Endothelial cell of umbilical vein (primary cell): ENCODE data around the gene MAML3. TPM values are rescaled to one million over a fixed set of nuclear protein-coding genes. Genes with fewer than 3 reads are reported as not detected.

Experiments used
- BruUV-seq: library from RNA; stranded (reverse); fragments of 400-500 nt; replicated peaks from 2 replicates; lab custom pipeline; 2021; lab: Mats Ljungman, UMichigan
- CTCF ChIA-PET: fragments of 300-600, 350-600 bp; sonication (Branson Sonifier 250); formaldehyde crosslinking; loops from one replicate; lab custom pipeline; 2021; ENCODE audit warnings: antibody characterized with exemption, inconsistent platforms; lab: Charles Lee
- POLR2A ChIA-PET: fragments of 300-600, 350-600 bp; sonication (Branson Sonifier 250); formaldehyde crosslinking; loops from one replicate; lab custom pipeline; 2021; ENCODE audit warnings: antibody characterized with exemption, inconsistent platforms; lab: Charles Lee
- DNase-seq: peaks from one replicate; pipeline ENCODE4 v3.0.0-alpha.2; 2011; ENCODE audit warnings: low read depth, low spot score
- FAIRE-seq: peaks from 2 replicates; lab custom pipeline; 2011; peaks lifted over from hg19 to GRCh38; lab: Jason Lieb, UNC
- H2AFZ ChIP-seq: 2 replicates; pipeline ENCODE4 v1.6.0; 2012; ENCODE audit warnings: low read depth, low read length, control low read depth, inconsistent platforms
- H3K27ac ChIP-seq: 2 replicates; pipeline ENCODE4 v1.5.1; 2011; ENCODE audit warnings: low read depth, mild to moderate bottlenecking, control low read depth, low read length, moderate library complexity; ENCODE audit not compliant: insufficient read depth
- H3K27me3 ChIP-seq, 2 experiments: 2 replicates each; pipeline versions ENCODE4 v1.6.0 to v1.6.1; 2011; ENCODE audit warnings: low read length in 2 of 2, mixed read lengths in 1 of 2; ENCODE audit not compliant: control insufficient read depth in 2 of 2, insufficient read depth in 2 of 2
- H3K36me3 ChIP-seq, 2 experiments: 2 replicates in 1 of 2; 3 replicates in 1 of 2; pipeline ENCODE4 v1.5.1; 2011; ENCODE audit warnings: low read length in 2 of 2, mild to moderate bottlenecking in 1 of 2, moderate library complexity in 1 of 2; ENCODE audit not compliant: control insufficient read depth in 2 of 2, insufficient read depth in 2 of 2; ENCODE audit errors: extremely low read depth in 1 of 2
- H3K4me1 ChIP-seq: 3 replicates; pipeline ENCODE4 v1.5.1; 2011; ENCODE audit warnings: mild to moderate bottlenecking, low read length; ENCODE audit not compliant: control insufficient read depth, insufficient read depth; ENCODE audit errors: extremely low read depth
- H3K4me2 ChIP-seq: 2 replicates; pipeline ENCODE4 v1.6.1; 2011; ENCODE audit warnings: low read length, control low read depth, mixed read lengths; ENCODE audit not compliant: insufficient read depth
- H3K4me3 ChIP-seq, 3 experiments: fragments of 200-600 bp in 1 of 3; sonication (generic), shearing (Covaris generic) in 1 of 3; replicated peaks in 1 of 3; 2 replicates each; pipeline ENCODE4 v1.5.1; 2011 to 2016; ENCODE audit warnings: control low read depth in 3 of 3, low read length in 3 of 3, mild to moderate bottlenecking in 2 of 3, inconsistent platforms in 1 of 3, low read depth in 1 of 3, moderate library complexity in 1 of 3; ENCODE audit not compliant: insufficient read depth in 1 of 3
- H3K79me2 ChIP-seq: 2 replicates; pipeline ENCODE4 v1.6.0; 2012; ENCODE audit warnings: low read length, inconsistent platforms; ENCODE audit not compliant: control insufficient read depth, insufficient read depth
- H3K9ac ChIP-seq: replicated peaks from 2 replicates; pipeline ENCODE3; 2011; ENCODE audit warnings: low read length, control low read depth; ENCODE audit not compliant: insufficient read depth; ENCODE audit errors: extremely low read depth
- H3K9me1 ChIP-seq: replicated peaks from 3 replicates; pipeline ENCODE4 v1.6.0; 2011; ENCODE audit warnings: mild to moderate bottlenecking, low read length; ENCODE audit not compliant: control insufficient read depth, insufficient read depth; ENCODE audit errors: extremely low read depth
- H3K9me3 ChIP-seq: replicated peaks from 2 replicates; pipeline ENCODE4 v1.5.1; 2012; ENCODE audit warnings: low read length, inconsistent platforms; ENCODE audit not compliant: control insufficient read depth, insufficient read depth
- H4K20me1 ChIP-seq: replicated peaks from 2 replicates; pipeline ENCODE3; 2011; ENCODE audit warnings: mild to moderate bottlenecking, low read length; ENCODE audit not compliant: control insufficient read depth, insufficient read depth; ENCODE audit errors: extremely low read depth
- CTCF ChIP-seq, 2 donors: IDR thresholded peaks; 1 replicate in 1 of 2; 2 replicates in 1 of 2; pipeline ENCODE4 v1.5.1; 2011; ENCODE audit warnings: low read length in 2 of 2, mild to moderate bottlenecking in 2 of 2, moderate library complexity in 2 of 2, control low read depth in 1 of 2, inconsistent platforms in 1 of 2, low read depth in 1 of 2; ENCODE audit not compliant: insufficient read depth in 1 of 2; ENCODE audit errors: extremely low read depth in 1 of 2
- EZH2 ChIP-seq: IDR thresholded peaks from 2 replicates; pipeline ENCODE4 v1.6.1; 2012; ENCODE audit warnings: borderline replicate concordance, low read depth, mild to moderate bottlenecking, moderate library complexity, low read length, inconsistent platforms; ENCODE audit not compliant: severe bottlenecking
- FOS ChIP-seq: IDR thresholded peaks from 2 replicates; pipeline ENCODE4 v1.6.1; 2011; ENCODE audit warnings: mild to moderate bottlenecking, low read length, moderate library complexity, borderline replicate concordance; ENCODE audit not compliant: insufficient read depth
- GATA2 ChIP-seq: IDR thresholded peaks from 2 replicates; pipeline ENCODE4 v1.7.0; 2011; ENCODE audit warnings: low read depth, mild to moderate bottlenecking, moderate library complexity, mixed read lengths, low read length; ENCODE audit not compliant: insufficient read length, insufficient read depth
- JUN ChIP-seq: IDR thresholded peaks from 2 replicates; pipeline ENCODE4 v1.6.1; 2011; ENCODE audit warnings: borderline replicate concordance, low read depth; ENCODE audit not compliant: insufficient read length, insufficient read depth
- MYC ChIP-seq: IDR thresholded peaks from one replicate; pipeline ENCODE4 v1.6.1; 2011; ENCODE audit warnings: mild to moderate bottlenecking, low read depth, low read length
- POLR2A ChIP-seq: IDR thresholded peaks from 2 replicates; pipeline ENCODE4 v1.6.1; 2012; ENCODE audit warnings: low read depth, mild to moderate bottlenecking, control low read depth, low read length
- POLR2AphosphoS5 ChIP-seq: IDR thresholded peaks from 2 replicates; pipeline ENCODE4 v1.6.1; 2012; ENCODE audit warnings: low read depth, mild to moderate bottlenecking, control low read depth, low read length, moderate library complexity; ENCODE audit not compliant: insufficient read depth
- dilution Hi-C: fragments of 300-500 bp; cut with MboI; formaldehyde crosslinking; loops from one replicate; pipeline ENCODE4 v1.15.0; 2019; ENCODE audit warnings: low sequenced_read_pairs; ENCODE audit not compliant: extremely low pct_ligation_motif_present
- intact Hi-C: fragments of 100-400 bp; cut with micrococcal nuclease; formaldehyde crosslinking; loops from one replicate; pipeline ENCODE4 v1.10.0; 2022
- polyA plus RNA-seq, 4 experiments: library from polyadenylated mRNA; depleted of rRNA in 3 of 4; stranded (reverse) in 3 of 4; unstranded in 1 of 4; fragments of >200 nt; gene quantifications; 2 replicates each; pipeline versions ENCODE4 v1.2.1 to v1.2.3, GENCODE V29; 2011 to 2012; ENCODE audit warnings: missing spikeins in 1 of 4
- total RNA-seq: library from RNA; stranded (reverse); gene quantifications from 2 replicates; pipeline ENCODE4 v1.2.3, GENCODE V29; 2021

MAML3 gene
- total and polyA plus RNA-seq, 2 donors (not counting 3 experiments of a cell fraction or from before 2014, with no cell fraction given): 14.0 to 20.3 TPM

DNA sequence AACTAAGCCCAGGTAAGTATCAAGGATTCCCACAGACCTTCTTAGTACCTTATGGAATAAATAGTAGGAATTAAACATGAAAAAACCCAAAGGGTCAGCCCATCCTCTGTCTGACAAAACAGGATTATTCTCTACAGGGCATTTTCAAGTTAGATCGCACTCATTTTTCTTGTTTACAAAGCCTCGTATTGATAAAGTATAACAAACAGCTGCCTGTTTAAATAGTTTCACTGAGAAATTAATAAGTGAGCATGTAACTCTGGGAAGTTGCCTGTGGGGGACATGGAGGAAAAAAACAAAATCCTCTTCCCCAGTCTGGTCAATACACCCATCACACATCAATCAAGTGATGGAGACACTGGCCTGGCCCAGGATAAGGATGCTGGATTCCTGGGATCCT, 48.5 kb downstream of the MAML3 start:
- POLR2A ChIA-PET: no interaction called here
- Histone ChIP-seq H3K4me2 (no peak overlapping the region), H3K4me3 (no peak overlapping the region), H3K79me2 (peaks cover 18% of the 10 kb centered on the region), H3K27me3 (no peaks in the 10 kb centered on the region), H3K9me3 (no peaks in the 10 kb centered on the region), H3K4me1 (peaks cover 36% of the 10 kb centered on the region), H3K36me3 (no peaks in the 10 kb centered on the region), H4K20me1 (no peaks in the 10 kb centered on the region), H3K27ac (no peak overlapping the region), H3K9me1 (no peaks in the 10 kb centered on the region), H3K9ac (no peak overlapping the region), H2AFZ (no peak overlapping the region)
- intact Hi-C loops: no loop called here
- dilution Hi-C loops: no loop called here
- DNase-seq (no peak), FAIRE-seq (no peak)
- CTCF ChIA-PET: interaction anchor here (1.5 kb wide), 1 partner anchor 10 kb away, joined by 3 read pairs; no protein-coding TSS in a partner anchor
- no TSS peak for BruUV-seq
- TF ChIP-seq POLR2AphosphoS5 (no peak), EZH2 (no peak), GATA2 (no peak), POLR2A (no peak), FOS (no peak), CTCF (IDR thresholded peaks at IDR 0.05; ENCODE audit: extremely low read depth in 1 of 2, insufficient read depth in 1 of 2, low read depth in 1 of 2, low read length in 2 of 2) (no peak), JUN (no peak), MYC (no peak)
